Osteoblast (primary cell): Measurements from ENCODE around the gene ABHD4. TPM values are rescaled to one million over a fixed set of nuclear protein-coding genes. Genes with fewer than 3 reads are reported as not detected.

ENCODE experiments used
- DNase-seq: peaks from one replicate; pipeline ENCODE4 v3.0.0; 2011; ENCODE audit warnings: low spot score, mixed read lengths; ENCODE audit not compliant: insufficient read length; ENCODE audit errors: missing footprints
- H2AFZ ChIP-seq: 2 replicates; pipeline ENCODE4 v1.6.0; 2011; ENCODE audit warnings: mild to moderate bottlenecking, low read length
- H3K27ac ChIP-seq: 2 replicates; pipeline ENCODE4 v1.5.1; 2011; ENCODE audit warnings: mild to moderate bottlenecking, low read depth, low read length, moderate library complexity
- H3K27me3 ChIP-seq: 2 replicates; pipeline ENCODE4 v1.6.0; 2012; ENCODE audit warnings: mild to moderate bottlenecking, control low read depth, inconsistent platforms, low read length, moderate library complexity; ENCODE audit not compliant: insufficient read depth
- H3K36me3 ChIP-seq: 2 replicates; pipeline ENCODE4 v1.5.1; 2011; ENCODE audit warnings: mild to moderate bottlenecking, low read length, control low read depth, moderate library complexity; ENCODE audit not compliant: insufficient read depth
- H3K4me1 ChIP-seq: 2 replicates; pipeline ENCODE4 v1.5.1; 2011; ENCODE audit warnings: mild to moderate bottlenecking, low read length, control low read depth, moderate library complexity; ENCODE audit not compliant: insufficient read depth
- H3K4me2 ChIP-seq: 2 replicates; pipeline ENCODE4 v1.6.0; 2011; ENCODE audit warnings: mild to moderate bottlenecking, low read length; ENCODE audit not compliant: insufficient read depth
- H3K4me3 ChIP-seq: fragments of 200-600 bp; sonication (generic); 3 replicates; pipeline ENCODE4 v1.5.1; 2012; ENCODE audit warnings: mild to moderate bottlenecking, low read length, inconsistent platforms; ENCODE audit not compliant: insufficient read depth
- H3K79me2 ChIP-seq: 2 replicates; pipeline ENCODE4 v1.6.0; 2012; ENCODE audit warnings: mild to moderate bottlenecking, low read length, control low read depth, inconsistent platforms; ENCODE audit not compliant: insufficient read depth
- H3K9me3 ChIP-seq: 2 replicates; pipeline ENCODE4 v1.5.1; 2011; ENCODE audit warnings: low read depth, low read length, control low read depth
- H4K20me1 ChIP-seq: 2 replicates; pipeline ENCODE4 v1.6.0; 2012; ENCODE audit warnings: mild to moderate bottlenecking, low read length, control low read depth; ENCODE audit not compliant: insufficient read depth
- CTCF ChIP-seq: IDR thresholded peaks from 2 replicates; pipeline ENCODE4 v1.5.1; 2011; ENCODE audit warnings: mild to moderate bottlenecking, low read depth, low read length, moderate library complexity; ENCODE audit errors: extremely low read depth
- total RNA-seq: library from RNA; depleted of rRNA; stranded (reverse); fragments of >200 nt; gene quantifications from 2 replicates; pipeline ENCODE4 v1.2.3, GENCODE V29; 2012

The ABHD4 gene
- total RNA-seq, 1 donor: 52.1 TPM

GRCh38 chr14:22640192-22640591 is 42.1 kb downstream of the ABHD4 start:
- H3K4me2 ChIP-seq: no peak overlapping the region
- no peaks in the 10 kb centered on the region for H4K20me1 ChIP-seq
- H2AFZ ChIP-seq: no peak overlapping the region
- H3K27ac ChIP-seq: no peak overlapping the region
- H3K4me1 ChIP-seq: no peaks in the 10 kb centered on the region
- no peaks in the 10 kb centered on the region for H3K9me3 ChIP-seq
- H3K4me3 ChIP-seq: no peak overlapping the region
- no peak for DNase-seq
- peaks cover 12% of the 10 kb centered on the region for H3K27me3 ChIP-seq
- H3K79me2 ChIP-seq: no peaks in the 10 kb centered on the region
- no peaks in the 10 kb centered on the region for H3K36me3 ChIP-seq
- no peak for TF ChIP-seq CTCF

DNA sequence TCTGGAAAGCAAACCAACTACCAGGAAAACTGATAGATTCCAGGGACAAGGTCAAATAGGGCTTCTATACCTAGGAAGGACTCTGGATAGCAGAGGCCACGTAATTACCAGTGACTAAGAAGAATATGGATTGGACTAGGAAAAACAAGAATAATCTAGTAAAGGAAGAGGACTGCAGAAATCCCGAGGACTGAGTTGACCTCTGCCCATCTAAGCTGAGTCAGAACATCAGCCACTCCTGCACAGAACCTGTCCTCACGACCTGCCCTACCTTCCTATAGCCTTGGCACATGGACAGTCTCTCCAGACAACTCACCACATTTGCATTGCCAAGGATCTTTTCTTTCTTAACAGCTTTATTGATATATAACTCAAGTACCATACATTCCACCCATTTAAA is 43.7 kb downstream of the ABHD4 start:
- H3K4me3 ChIP-seq: no peak overlapping the region
- H3K4me1 ChIP-seq: peaks cover 11% of the 10 kb centered on the region
- H3K9me3 ChIP-seq: no peaks in the 10 kb centered on the region
- H2AFZ ChIP-seq: no peak overlapping the region
- peak; percentile 84 for DNase-seq
- H3K36me3 ChIP-seq: no peaks in the 10 kb centered on the region
- H3K27ac ChIP-seq: no peak overlapping the region
- H3K79me2 ChIP-seq: no peaks in the 10 kb centered on the region
- no peak for TF ChIP-seq CTCF
- H4K20me1 ChIP-seq: no peaks in the 10 kb centered on the region
- H3K27me3 ChIP-seq: peaks cover 12% of the 10 kb centered on the region
- no peak overlapping the region for H3K4me2 ChIP-seq

DNA sequence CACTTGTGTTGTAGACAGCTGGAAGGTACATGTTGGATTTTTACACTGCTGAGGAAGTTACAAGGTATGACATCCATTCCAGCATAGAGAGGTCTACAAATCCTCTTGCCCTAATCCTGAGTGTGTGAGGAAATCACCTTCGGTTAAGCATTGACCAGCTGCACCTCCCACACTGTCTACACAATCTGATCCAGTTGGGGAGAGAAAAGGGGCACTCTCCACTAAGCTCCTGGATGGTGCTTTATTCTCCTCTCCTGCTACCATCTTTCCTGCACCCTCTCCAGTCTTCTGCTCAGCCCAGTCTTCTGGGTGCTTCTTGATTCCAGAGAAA is 46.2 kb downstream of the ABHD4 start, which contains the start of gene OR6J1:
Gene OR6J1, minus strand, starts transcription at position 48 of the 331 bp plus-strand sequence. CDS start 9,541 bp downstream, outside the sequence.
- H4K20me1 ChIP-seq: no peaks in the 10 kb centered on the region
- H3K79me2 ChIP-seq: no peaks in the 10 kb centered on the region
- no peak for TF ChIP-seq CTCF
- H3K4me3 ChIP-seq: no peak within 1 kb of the TSS
- no peaks in the 10 kb centered on the region for H3K36me3 ChIP-seq
- DNase-seq: no peak
- peaks cover 27% of the 10 kb centered on the region for H3K4me1 ChIP-seq
- H3K4me2 ChIP-seq: no peak within 1 kb of the TSS
- no peak within 1 kb of the TSS for H2AFZ ChIP-seq
- H3K9me3 ChIP-seq: no peaks in the 10 kb centered on the region
- no peak within 1 kb of the TSS for H3K27ac ChIP-seq
- H3K27me3 ChIP-seq: peaks cover 12% of the 10 kb centered on the region

DNA sequence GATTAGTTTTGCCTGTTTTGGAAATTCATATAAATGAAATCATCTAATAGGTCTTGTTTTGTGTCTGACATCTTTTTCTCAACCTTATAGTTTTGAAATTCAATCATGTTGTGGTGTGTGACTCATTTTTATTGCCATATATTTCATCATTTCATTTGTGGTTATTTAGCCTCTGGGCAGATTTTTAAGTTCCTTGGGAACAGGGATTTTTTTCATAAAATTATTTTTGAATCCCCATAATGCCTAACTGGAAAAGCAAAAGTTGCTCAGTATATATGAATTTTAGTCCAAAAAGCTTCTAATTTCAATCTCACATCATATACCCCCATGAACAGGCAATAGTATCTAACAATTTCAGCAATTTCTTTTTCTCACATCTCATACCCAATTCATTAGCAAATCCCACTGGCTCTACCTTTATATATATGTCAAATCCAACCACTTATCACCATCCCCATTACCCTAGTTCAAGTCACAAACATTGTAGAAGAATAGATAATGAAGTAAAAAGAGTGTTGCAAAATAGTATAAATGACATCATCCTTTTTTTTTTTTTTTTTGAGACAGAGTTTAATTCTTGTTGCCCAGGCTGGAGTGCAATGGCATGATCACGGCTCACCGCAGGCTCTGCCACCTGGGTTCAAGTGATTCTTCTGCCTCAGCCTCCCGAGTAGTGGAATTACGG is 48.6 kb downstream of the ABHD4 start:
- Histone ChIP-seq H3K4me3 (no peak overlapping the region), H3K79me2 (no peaks in the 10 kb centered on the region), H3K4me1 (peaks cover 41% of the 10 kb centered on the region), H2AFZ (no peak overlapping the region), H3K4me2 (peak overlapping the region; percentile 54), H3K9me3 (no peaks in the 10 kb centered on the region), H4K20me1 (no peaks in the 10 kb centered on the region), H3K27ac (peak overlapping the region; percentile 91), H3K36me3 (no peaks in the 10 kb centered on the region), H3K27me3 (peaks cover 12% of the 10 kb centered on the region)
- no peak for TF ChIP-seq CTCF
- DNase-seq: peak; percentile 92
